KG1 (cell line): ENCODE measurements around the gene TSPAN1.

Experiments
- DNase-seq: peaks from one replicate; lab custom pipeline; 2025; lab: John Stamatoyannopoulos, UW

The TSPAN1 gene

DNA sequence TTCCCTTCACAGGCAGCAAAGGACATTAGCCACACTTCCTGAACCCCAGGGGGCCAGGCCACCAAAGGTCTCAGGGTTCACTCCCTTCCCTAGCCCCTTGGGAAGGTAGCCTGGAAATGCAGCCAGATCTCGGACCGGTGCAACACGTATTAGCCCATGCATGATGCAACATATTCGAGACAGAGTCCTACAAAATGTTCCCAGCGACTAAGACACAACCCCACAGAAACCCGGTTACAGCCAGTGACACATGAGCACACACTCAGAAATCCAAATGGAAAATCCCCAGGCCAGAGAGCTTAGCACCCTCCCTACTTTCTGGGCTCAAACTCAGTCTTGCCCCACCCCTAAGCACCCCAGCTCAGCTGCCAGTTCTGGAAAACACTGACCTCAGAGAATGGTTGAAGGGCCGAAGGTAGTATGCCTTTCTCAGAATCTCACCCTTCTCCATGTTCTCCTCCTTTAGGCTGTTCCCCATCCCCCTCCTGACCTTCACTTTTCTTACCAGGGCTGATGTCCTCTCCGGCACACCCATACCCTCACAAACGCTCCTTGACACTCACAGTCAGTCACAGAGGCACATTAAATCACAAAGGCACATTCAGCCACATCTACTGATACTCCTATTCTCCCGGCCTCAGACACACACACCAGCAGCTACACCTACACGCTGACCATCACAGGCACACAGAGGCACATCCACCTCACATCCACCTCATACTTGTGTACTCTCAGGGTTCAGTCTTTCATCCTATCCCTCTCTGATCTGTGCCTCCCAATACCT, at the start of gene TSPAN1:
TSS of gene TSPAN1 (plus strand) at position 640 of the 784 bp plus-strand sequence. CDS start 6,021 bp downstream, outside the sequence.
- no peak for DNase-seq

- DNase-seq = no peak
Observed at GRCh38 chr1:46128344-46128743, 46.5 kb upstream of the TSPAN1 start.

DNA sequence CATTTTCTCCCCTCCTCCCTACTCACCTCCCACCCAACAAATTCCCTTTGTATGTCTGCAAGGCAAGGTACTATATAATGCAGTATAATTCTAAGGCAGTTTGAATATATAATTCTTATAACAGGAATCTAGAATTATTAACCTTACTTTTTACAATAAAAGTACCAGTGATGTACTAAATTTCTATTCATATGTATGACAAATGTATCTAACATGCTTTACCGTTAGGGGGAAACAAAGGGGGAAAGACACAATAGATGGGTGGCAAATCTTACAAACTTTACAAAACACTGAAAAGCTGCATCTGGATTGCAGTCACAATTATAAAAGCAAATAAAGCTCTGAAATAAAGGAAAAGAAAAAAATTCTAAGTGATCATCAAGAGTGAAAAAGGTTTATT, 44.8 kb upstream of the TSPAN1 start:
- DNase-seq = no peak

DNA sequence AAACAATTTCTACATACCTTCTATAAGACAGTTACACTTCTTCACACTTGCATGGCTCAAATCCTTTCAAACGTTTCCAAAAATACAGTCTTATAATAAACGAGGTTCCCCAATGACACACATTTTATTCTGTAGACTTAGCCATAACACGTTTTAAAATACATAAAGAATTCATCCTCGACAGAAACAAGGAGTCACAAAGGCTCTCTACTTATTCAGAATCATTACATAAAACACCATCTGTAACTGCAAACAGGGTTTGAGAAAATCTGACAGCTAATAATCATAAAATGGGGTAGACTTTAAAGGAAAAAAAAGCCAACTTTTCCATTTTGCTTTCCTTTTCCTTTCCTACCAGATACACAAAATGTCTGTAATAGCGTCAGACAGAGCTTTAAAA, 44.3 kb upstream of the TSPAN1 start:
- DNase-seq = no peak

- peak; percentile 20 for DNase-seq
Observed at GRCh38 chr1:46131093-46131492, 43.8 kb upstream of the TSPAN1 start.

DNA sequence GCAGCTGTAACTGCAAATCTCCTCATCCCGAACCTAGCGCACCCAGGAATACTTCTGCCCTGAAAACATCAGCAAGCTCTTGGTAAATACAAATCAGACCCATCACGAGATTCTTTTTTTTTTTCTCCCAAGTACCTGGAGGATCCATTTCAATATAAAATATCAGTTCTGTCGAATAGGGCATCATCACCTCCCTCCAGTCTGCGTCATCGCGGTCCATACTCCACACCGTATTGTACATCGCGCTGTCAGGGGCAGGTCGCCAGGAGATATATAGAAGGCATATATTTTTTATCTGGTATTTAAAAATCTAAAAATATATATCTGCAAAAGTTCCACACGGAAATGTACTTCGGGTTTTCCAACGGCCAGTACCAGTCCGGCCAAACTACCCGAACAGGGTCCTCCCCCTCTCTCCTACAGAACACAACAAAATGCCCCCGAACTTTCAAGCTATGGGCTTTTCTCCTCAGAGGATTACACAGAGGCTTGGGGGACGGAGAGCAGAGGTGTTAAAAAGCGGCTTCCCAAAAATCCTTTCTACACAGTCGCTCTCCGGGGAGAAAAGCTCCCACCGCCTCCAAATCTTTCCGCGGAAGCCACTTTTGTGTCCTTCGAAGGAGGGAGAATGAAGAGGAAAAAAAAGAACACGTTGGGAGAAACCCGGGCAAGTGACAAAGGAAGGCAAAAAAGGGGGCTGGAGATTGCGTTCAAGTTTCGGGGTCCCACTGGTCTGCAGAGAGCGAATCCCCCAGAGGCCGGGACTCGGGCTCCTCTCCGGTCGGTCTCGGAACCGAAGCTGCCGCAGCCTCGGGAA, 43.0 kb upstream of the TSPAN1 start:
- DNase-seq = peak; percentile 33

DNA sequence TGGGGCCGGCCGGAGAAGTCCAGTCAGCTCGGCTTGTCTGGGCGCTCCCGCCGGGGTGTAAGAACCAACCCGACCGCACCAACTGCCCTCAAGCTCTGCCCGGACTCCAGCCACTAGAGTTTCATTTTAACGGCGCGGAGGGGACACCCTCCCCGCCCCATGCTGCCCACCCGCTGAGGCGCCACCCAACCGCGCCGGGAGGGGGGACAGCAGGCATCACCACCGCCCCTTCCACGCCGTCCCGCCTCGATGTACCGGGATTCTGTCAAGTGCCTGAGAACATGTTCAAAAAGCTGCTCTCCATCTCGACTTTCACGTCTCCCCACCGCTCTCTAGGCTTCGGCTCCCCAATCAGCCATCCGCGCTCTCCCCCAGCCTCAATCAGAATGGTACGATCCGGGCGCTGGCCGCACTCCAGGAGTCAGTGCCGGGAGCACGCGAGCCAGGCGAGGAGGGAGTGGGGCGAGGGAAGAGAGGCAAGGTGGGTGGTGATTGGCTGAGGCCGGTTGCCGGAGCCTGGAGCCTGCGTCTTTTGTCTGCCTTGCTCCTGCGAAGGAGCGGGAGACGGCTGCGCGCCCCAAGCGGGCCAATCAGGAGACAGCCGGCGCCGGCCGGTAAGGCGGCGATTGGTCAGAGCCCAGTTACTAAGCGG, 42.2 kb upstream of the TSPAN1 start, which contains the start of gene PIK3R3:
TSS of gene PIK3R3 (minus strand) at position 101 of the 652 bp plus-strand sequence. CDS start 677 bp downstream, outside the sequence.
- peak; percentile 83 for DNase-seq

- no peak for DNase-seq
Observed at GRCh38 chr1:46133181-46133658, 41.7 kb upstream of the TSPAN1 start.

GRCh38 chr1:46133781-46134350, 41.0 kb upstream of the TSPAN1 start:
- no peak for DNase-seq

GRCh38 chr1:46134660-46135331, 40.1 kb upstream of the TSPAN1 start:
- DNase-seq = no peak

GRCh38 chr1:46136711-46137110, 38.2 kb upstream of the TSPAN1 start:
- DNase-seq = no peak

- no peak for DNase-seq
Observed at GRCh38 chr1:46137916-46138315, 37.0 kb upstream of the TSPAN1 start.

- no peak for DNase-seq
Observed at GRCh38 chr1:46148318-46148717, 26.6 kb upstream of the TSPAN1 start.

- no peak for DNase-seq
Observed at GRCh38 chr1:46150085-46150484, 24.8 kb upstream of the TSPAN1 start.

GRCh38 chr1:46152016-46152415, 22.9 kb upstream of the TSPAN1 start:
- no peak for DNase-seq

- DNase-seq = no peak
Observed at GRCh38 chr1:46153228-46153627, 21.7 kb upstream of the TSPAN1 start.

GRCh38 chr1:46153732-46154131, 21.2 kb upstream of the TSPAN1 start:
- DNase-seq = no peak

DNA sequence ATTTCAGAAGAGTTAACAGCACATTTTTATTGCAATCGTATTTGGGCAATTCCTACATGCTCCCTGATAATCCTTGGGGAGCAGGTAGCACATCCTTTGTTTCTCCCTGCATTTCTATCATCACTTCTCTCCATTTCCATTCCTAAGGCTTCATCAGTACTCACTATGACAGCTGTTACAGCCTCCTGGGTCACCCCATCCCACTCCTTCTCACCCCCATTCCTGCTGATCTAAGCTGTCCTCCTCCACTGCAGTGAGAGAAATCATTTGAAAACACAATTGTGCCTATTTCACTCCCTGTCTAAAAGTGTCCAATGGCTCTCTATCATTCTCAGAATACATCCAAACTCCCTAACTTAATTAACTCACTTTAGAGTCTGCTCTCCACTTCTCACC, 17.0 kb upstream of the TSPAN1 start:
- no peak for DNase-seq

- no peak for DNase-seq
Observed at GRCh38 chr1:46158312-46159281, 16.3 kb upstream of the TSPAN1 start.

- no peak for DNase-seq
Observed at GRCh38 chr1:46159516-46159915, 15.4 kb upstream of the TSPAN1 start.
